B cell (primary cell): ENCODE data around the gene FGF8. TPM values are rescaled to one million over a fixed set of nuclear protein-coding genes. Genes with fewer than 3 reads are reported as not detected.

ENCODE experiments used
- ATAC-seq: fragments of 200-7000 bp; cut with Tn5 transposase; one replicate; pipeline ENCODE4 v1.10.0; 2021; ENCODE audit warnings: low read depth, mild to moderate bottlenecking, moderate number of reproducible peaks, moderate library complexity
- CTCF ChIA-PET: fragments of 350-600 bp; sonication (Branson Sonifier 250); formaldehyde crosslinking; loops from one replicate; lab custom pipeline; 2021; ENCODE audit warnings: antibody characterized with exemption, inconsistent platforms; lab: Charles Lee
- POLR2A ChIA-PET: fragments of 350-600 bp; sonication (Branson Sonifier 250); formaldehyde crosslinking; loops from one replicate; lab custom pipeline; 2021; ENCODE audit warnings: antibody characterized with exemption; lab: Charles Lee
- DNase-seq: peaks from one replicate; pipeline ENCODE4 v3.0.0; 2013
- H2AFZ ChIP-seq: 2 replicates; pipeline ENCODE4 v1.6.1; 2012; ENCODE audit warnings: mild to moderate bottlenecking, low read depth, low read length; ENCODE audit not compliant: insufficient read depth, poor library complexity, severe bottlenecking
- H3K27ac ChIP-seq, 2 donors: 1 replicate in 1 of 2; 2 replicates in 1 of 2; pipeline ENCODE4 v1.5.1; 2012 to 2013; ENCODE audit warnings: low read length in 2 of 2, mild to moderate bottlenecking in 2 of 2, moderate library complexity in 1 of 2
- H3K27me3 ChIP-seq, 4 experiments: fragments of 200-600 bp in 1 of 4; sonication (generic) in 1 of 4; replicated peaks in 1 of 4; 1 replicate in 2 of 4; 2 replicates in 2 of 4; pipeline versions ENCODE4 v1.6.1 to v1.7.0; 2013 to 2016; ENCODE audit warnings: low read length in 3 of 4, mild to moderate bottlenecking in 2 of 4, mixed read lengths in 1 of 4, moderate library complexity in 1 of 4; ENCODE audit not compliant: insufficient read depth in 4 of 4, control insufficient read depth in 3 of 4; ENCODE audit errors: control extremely low read depth in 1 of 4
- H3K36me3 ChIP-seq, 2 experiments: replicated peaks in 1 of 2; 1 replicate in 1 of 2; 2 replicates in 1 of 2; pipeline versions ENCODE4 v1.6.1 to v1.7.1; 2013; ENCODE audit warnings: low read length in 1 of 2; ENCODE audit not compliant: insufficient read depth in 2 of 2, control insufficient read depth in 1 of 2; ENCODE audit errors: control extremely low read depth in 1 of 2, extremely low read depth in 1 of 2
- H3K4me1 ChIP-seq, 2 donors: fragments of 200-600 bp in 1 of 2; sonication (generic) in 1 of 2; 1 replicate in 1 of 2; 2 replicates in 1 of 2; pipeline versions ENCODE4 v1.5.1 to v1.6.1; 2013 to 2017; ENCODE audit warnings: low read length in 2 of 2; ENCODE audit not compliant: control insufficient read depth in 2 of 2, insufficient read depth in 2 of 2
- H3K4me2 ChIP-seq: replicated peaks from 2 replicates; pipeline ENCODE3; 2012; ENCODE audit warnings: mild to moderate bottlenecking, low read depth, low read length; ENCODE audit not compliant: poor library complexity, severe bottlenecking
- H3K4me3 ChIP-seq, 5 experiments: fragments of 200-600 bp in 1 of 5; sonication (generic) in 1 of 5; 1 replicate in 3 of 5; 2 replicates in 2 of 5; pipeline versions ENCODE4 v1.5.1 to v1.7.0; 2011 to 2016; ENCODE audit warnings: low read length in 4 of 5, mild to moderate bottlenecking in 4 of 5, low read depth in 2 of 5, control low read depth in 1 of 5, moderate library complexity in 1 of 5; ENCODE audit not compliant: insufficient read depth in 1 of 5; ENCODE audit errors: control extremely low read depth in 1 of 5, extremely low read depth in 1 of 5
- H3K79me2 ChIP-seq: fragments of 200-600 bp; sonication (generic); one replicate; pipeline ENCODE4 v1.6.0; 2016; ENCODE audit warnings: low read length; ENCODE audit not compliant: control insufficient read depth, insufficient read depth
- H3K9ac ChIP-seq: fragments of 200-600 bp; sonication (generic); 2 replicates; pipeline ENCODE4 v1.6.1; 2017; ENCODE audit warnings: mild to moderate bottlenecking, low read length, moderate library complexity
- H3K9me3 ChIP-seq, 3 donors: one replicate each; pipeline versions ENCODE4 v1.6.1 to v1.7.1; 2013; ENCODE audit warnings: low read length in 2 of 3; ENCODE audit not compliant: control insufficient read depth in 2 of 3, insufficient read depth in 1 of 3; ENCODE audit errors: control extremely low read depth in 1 of 3
- H4K20me1 ChIP-seq: 2 replicates; pipeline ENCODE4 v1.6.0; 2012; ENCODE audit warnings: mild to moderate bottlenecking, low read length; ENCODE audit not compliant: insufficient read depth, control insufficient read depth, poor library complexity, severe bottlenecking
- H3K27ac Mint-ChIP-seq: one replicate; pipeline ENCODE4 v1.8.0; 2021; ENCODE audit warnings: mixed read lengths
- H3K27me3 Mint-ChIP-seq: one replicate; pipeline ENCODE4 v1.8.0; 2021; ENCODE audit warnings: mixed read lengths
- H3K4me1 Mint-ChIP-seq: one replicate; pipeline ENCODE4 v1.8.0; 2021; ENCODE audit warnings: mixed read lengths
- H3K4me3 Mint-ChIP-seq: one replicate; pipeline ENCODE4 v1.8.0; 2021; ENCODE audit warnings: mixed read lengths
- H3K9me3 Mint-ChIP-seq: one replicate; pipeline ENCODE4 v1.8.0; 2022; ENCODE audit warnings: mixed read lengths; ENCODE audit not compliant: insufficient read depth
- CTCF ChIP-seq: fragments of 200-600 bp; IDR thresholded peaks from one replicate; pipeline ENCODE4 v1.8.0; 2022; ENCODE audit warnings: antibody characterized with exemption, mild to moderate bottlenecking
- EZH2 ChIP-seq: IDR thresholded peaks from 2 replicates; pipeline ENCODE4 v1.6.1; 2012; ENCODE audit warnings: borderline replicate concordance, low read depth, mild to moderate bottlenecking, moderate library complexity, low read length; ENCODE audit not compliant: insufficient read depth, poor library complexity, severe bottlenecking
- whole genome bisulfite sequencing: methylation state at CpG from one replicate; pipeline ENCODE4 v1.1.5; 2013; ENCODE audit warnings: missing lambda C conversion rate; ENCODE audit not compliant: insufficient coverage; 5-methylcytosine and 5-hydroxymethylcytosine counted together
- intact Hi-C: fragments of 100-400 bp; cut with micrococcal nuclease; formaldehyde crosslinking; loops from one replicate; pipeline ENCODE4 v1.10.0; 2022
- polyA plus RNA-seq: library from polyadenylated mRNA; depleted of rRNA; stranded (reverse); fragments of >200 nt; gene quantifications from 2 replicates; pipeline ENCODE4 v1.2.3, GENCODE V29; 2012
- total RNA-seq, 2 donors: library from RNA; stranded (reverse); fragments of 120-200 nt in 1 of 2; gene quantifications; 1 replicate in 1 of 2; 2 replicates in 1 of 2; pipeline versions ENCODE4 v1.2.3 to v1.2.4, GENCODE V29; 2013 to 2022

Gene FGF8
- total and polyA plus RNA-seq, 2 donors (not counting 1 experiment from before 2014, with no cell fraction given), result not detected

GRCh38 chr10:101766753-101767599 lies 8.9 kb downstream of the FGF8 start:
- Histone ChIP-seq H3K79me2 (no peaks in the 10 kb centered on the region), H3K4me1 (no peaks in the 10 kb centered on the region), H3K36me3 (no peaks in the 10 kb centered on the region), H3K9ac (no peak overlapping the region), H3K9me3 (peaks cover 0 to 2% (median 0%) of the 10 kb centered on the region in 3 donors), H3K27ac (no peak overlapping the region), H3K27me3 (peaks cover 0 to 23% (median 7%) of the 10 kb centered on the region in 4 experiments), H4K20me1 (no peaks in the 10 kb centered on the region), H3K4me3 (no peak overlapping the region), H3K4me2 (no peak overlapping the region), H2AFZ (no peak overlapping the region)
- ChIA-PET CTCF (no interaction called here), POLR2A (no interaction called here)
- Mint-ChIP-seq H3K27me3 (peaks cover 50% of the 10 kb centered on the region), H3K4me1 (no peaks in the 10 kb centered on the region), H3K4me3 (no peak overlapping the region), H3K27ac (no peak overlapping the region), H3K9me3 (no peaks in the 10 kb centered on the region)
- WGBS, result 89% methylated on average over 9 of the region's 12 CpGs
- DNase-seq (no peak), ATAC-seq (no peak)
- intact Hi-C loops, result no loop called here
- TF ChIP-seq EZH2, result no peak
- no peak for TF ChIP-seq CTCF

- Histone ChIP-seq H3K4me2 (no peak overlapping the region), H3K27ac (no peak overlapping the region), H3K36me3 (no peaks in the 10 kb centered on the region), H4K20me1 (no peaks in the 10 kb centered on the region), H3K9ac (no peak overlapping the region), H3K27me3 (peaks cover 0 to 16% (median 4%) of the 10 kb centered on the region in 4 experiments), H3K4me3 (no peak overlapping the region), H3K9me3 (peaks cover 0 to 2% (median 0%) of the 10 kb centered on the region in 3 donors), H3K79me2 (no peaks in the 10 kb centered on the region), H2AFZ (no peak overlapping the region), H3K4me1 (no peaks in the 10 kb centered on the region)
- intact Hi-C loops, result no loop called here
- H3K4me3 Mint-ChIP-seq, result no peak overlapping the region
- no peaks in the 10 kb centered on the region for H3K9me3 Mint-ChIP-seq
- 73% methylated on average over 4 of the region's 6 CpGs for WGBS
- POLR2A ChIA-PET, result interaction anchor here (0.7 kb wide), 1 partner anchor 8 kb away, joined by 3 read pairs; no protein-coding TSS in a partner anchor
- no peaks in the 10 kb centered on the region for H3K4me1 Mint-ChIP-seq
- no peak for ATAC-seq
- no peak for TF ChIP-seq CTCF
- TF ChIP-seq EZH2, result no peak
- no peak for DNase-seq
- peaks cover 45% of the 10 kb centered on the region for H3K27me3 Mint-ChIP-seq
- no peak overlapping the region for H3K27ac Mint-ChIP-seq
- CTCF ChIA-PET, result no interaction called here
Measured at GRCh38 chr10:101766306-101766705, 9.6 kb downstream of the FGF8 start.
